HG03103 (cell line): ENCODE results near the gene PLXNA4.

Experiments used
- ATAC-seq: cut with Tn5 transposase; IDR thresholded peaks from one replicate; pipeline ENCODE4 v1.9.1; 2021; ENCODE audit warnings: low read depth; ENCODE audit not compliant: unreplicated experiment

PLXNA4 gene

DNA sequence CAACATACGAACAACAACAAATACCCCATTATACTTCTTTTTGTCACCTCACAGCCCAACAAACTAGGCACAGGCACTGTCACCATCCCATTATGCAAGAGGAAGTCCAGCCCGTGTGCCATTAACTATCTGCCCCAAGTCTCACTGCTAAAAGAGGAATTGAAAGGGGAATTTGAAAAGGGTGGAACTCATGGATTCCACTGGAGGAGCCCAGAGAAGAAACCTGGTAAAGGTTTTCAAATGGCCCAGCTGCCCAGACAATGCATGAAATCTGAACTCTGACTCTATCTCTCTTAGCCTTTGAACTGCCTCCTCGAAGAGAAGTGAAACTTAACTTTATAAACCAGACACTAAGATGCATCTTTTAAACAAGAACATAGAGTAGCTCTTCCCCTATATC lies 130.0 kb downstream of the PLXNA4 start:
- no peak for ATAC-seq

DNA sequence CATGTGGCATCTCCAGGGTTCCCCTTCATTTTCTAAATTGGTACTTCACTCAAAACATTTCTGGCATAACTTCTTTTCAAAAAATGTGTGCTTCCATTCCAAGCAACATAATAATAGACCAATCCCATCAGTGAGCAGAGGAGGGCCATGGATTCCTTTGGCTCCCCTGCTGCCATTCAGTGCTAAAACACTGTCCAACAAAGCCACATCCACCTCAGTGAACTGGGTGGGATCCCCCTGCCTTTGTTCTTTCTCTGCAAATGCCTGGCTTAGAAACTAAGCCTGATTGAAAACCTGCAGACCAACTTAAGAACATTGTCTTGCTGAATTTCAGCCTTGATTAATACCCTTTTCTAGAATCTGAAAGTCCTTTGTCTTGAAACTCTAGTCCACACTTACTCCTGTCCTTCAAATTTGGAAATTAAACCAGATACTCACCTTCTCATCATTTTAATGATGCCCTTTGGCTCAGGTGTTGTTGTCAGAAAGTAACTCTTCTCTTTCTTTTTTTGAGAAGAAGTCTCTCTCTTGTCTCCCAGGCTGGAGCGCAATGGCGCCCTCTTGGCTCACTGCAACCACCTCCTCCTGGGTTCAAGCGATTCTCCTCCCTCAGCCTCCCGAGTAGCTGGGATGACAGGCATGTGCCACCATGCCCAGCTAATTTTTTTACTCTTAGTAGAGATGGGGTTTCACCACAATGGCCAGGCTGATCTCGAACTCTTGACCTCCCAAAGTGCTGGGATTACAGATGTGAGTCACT lies 132.3 kb downstream of the PLXNA4 start:
- no peak for ATAC-seq

DNA sequence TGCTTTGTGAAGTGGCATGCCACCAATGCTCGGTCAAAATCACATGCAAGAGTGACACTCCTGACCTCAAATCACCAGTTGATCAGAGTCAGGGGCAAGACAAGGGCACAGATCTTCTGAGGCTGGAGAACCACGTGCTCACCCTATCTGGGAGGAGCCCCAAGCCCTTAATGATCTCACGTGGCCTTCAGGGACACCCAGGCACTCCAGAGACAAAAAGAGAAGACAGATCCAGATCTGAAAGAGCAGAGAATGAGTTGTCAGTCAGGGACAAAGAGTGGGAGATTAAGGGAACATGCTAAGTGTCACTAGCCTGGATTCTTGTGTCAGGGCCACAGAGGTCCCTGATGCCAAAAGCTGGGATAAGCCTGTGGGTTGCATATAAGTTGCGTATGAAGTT lies 134.3 kb downstream of the PLXNA4 start:
- no peak for ATAC-seq

DNA sequence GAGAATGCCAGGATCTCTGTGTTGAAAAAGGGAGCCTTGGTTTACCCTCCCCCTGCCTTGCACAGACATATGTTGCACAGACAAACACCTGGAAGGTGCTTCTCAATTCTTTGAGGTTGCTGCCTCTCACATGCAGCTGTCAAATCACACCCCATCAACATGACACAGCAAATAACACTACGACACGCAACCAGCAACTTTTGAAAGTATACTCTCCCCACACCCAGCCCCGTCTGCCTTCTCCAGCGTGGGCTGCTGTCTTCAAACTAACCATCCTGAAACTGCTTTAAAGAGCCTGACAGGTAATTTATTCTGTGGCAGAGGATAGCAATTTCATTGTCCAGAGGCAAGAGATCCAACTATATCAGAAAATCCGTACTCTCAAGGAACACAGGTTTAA lies 136.1 kb downstream of the PLXNA4 start:
- ATAC-seq = no peak

DNA sequence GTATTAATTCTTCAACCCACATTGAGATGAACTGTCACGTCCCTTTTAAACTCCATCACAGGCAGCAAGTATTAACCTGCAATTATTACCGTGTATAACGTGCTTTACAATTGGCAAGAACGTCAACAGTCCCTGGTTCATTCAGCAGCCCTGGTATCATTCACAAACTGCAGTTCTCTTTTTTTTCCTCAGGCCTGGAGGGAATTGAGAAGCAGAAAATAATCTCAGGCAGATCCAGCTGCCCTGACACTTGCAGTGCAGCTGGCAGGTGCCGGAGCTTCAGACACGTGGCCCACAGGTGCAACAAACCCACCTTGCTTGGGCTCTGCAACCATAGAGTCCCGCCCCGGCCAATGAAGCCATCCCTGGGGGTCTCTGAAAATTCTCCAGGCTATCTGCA lies 137.3 kb downstream of the PLXNA4 start:
- ATAC-seq = no peak

DNA sequence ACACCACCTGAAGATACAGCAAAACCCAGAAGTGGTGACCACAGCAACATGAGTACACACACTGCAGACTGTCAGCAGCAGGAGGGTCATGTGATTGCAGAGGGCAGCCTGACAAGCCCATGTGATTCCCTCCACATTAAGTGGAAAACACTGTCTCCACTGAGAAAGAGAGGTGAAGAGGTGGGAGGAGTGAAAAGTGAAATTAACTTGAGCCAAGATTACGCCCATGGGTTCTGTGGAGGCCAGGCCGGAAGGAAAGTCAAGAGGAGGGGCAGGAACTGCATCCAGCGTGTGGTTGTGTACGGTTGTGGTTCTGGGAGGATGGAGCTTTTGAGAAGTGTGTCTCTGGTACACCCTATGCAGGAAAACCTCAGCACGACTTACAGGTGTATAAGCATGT lies 138.5 kb downstream of the PLXNA4 start:
- no peak for ATAC-seq

DNA sequence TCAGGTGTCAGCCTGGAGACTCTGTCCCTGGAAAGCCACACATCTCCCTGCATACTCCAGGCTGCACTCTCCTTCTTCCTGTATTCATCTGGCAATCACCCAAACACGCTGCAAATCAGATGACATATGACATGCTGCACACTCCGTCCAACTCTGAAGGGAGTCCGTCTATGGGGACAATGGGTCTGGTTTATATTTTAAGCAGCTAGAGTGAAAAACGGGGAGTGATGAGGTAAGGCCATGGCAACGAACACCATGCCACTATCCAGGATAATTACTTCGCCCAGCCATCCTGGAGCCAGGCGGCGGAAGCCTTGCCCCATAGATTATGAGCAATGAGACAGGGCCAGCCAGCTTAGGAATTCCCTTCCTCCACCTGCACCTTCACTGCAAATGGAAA lies 140.1 kb downstream of the PLXNA4 start:
- no peak for ATAC-seq

DNA sequence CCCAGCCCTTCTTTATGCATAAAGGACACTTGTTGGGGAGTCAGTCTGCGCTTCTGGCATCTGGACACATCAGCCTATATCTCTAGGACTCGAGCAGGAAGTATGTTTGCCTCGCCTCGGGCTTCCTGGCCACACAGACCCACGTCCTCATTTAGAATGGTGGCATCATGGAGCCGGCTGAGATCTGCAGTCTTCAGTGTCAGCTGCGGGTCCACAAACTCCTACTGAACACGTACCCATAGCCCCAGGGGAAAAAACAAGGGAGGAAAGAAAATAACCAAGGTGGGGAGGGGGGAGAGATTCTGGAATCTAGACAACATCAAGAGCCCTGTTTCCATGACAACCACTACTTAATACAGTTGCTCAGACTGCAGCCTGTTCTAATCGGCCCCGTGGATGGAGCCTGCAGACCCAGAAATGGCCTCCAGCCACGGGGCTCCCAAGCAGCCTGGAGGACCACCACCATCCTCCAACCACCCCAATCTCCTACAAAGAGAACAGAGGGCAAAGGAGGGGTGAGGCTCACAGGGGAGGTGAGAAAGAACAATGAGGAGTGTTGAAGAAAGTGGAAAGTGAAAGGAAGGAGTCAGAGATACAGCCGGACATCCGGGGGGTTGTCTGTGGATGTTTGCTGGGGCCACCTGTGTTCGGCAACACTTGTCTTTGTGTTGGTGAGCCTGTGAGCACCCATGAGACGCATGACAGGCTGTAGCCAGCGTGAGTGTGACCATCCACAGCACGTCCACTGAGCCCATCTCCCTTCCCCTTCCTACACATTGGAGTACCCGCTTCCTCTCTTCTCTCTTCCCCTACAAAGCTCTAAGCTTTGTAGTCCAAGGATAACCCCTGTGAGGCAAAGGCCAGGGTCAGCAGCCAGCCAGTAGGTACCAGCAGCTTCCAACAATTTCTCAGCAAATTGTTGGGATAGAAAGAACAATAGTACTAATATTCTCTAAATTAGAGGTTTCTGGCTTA lies 141.0 kb downstream of the PLXNA4 start:
- no peak for ATAC-seq

DNA sequence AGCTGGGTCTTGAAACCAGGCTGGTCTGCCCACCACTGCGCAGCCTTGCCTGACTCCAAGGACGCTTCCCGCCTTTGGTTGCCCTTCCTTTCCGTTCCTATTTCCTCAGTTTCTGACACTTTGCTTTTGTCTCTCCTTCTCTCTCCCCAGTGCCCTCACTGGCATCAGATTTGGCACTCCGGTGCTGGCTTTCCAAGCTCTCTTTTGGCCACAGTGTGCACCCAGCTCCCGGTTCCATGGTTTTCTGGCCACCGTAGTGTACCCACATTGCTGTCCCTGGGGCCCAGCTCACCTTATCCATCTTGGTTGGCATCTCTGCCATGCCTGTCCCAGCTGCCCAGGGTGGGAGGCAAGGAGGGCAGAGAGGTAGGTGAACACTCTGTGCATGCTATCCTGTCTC lies 142.2 kb downstream of the PLXNA4 start:
- no peak for ATAC-seq

DNA sequence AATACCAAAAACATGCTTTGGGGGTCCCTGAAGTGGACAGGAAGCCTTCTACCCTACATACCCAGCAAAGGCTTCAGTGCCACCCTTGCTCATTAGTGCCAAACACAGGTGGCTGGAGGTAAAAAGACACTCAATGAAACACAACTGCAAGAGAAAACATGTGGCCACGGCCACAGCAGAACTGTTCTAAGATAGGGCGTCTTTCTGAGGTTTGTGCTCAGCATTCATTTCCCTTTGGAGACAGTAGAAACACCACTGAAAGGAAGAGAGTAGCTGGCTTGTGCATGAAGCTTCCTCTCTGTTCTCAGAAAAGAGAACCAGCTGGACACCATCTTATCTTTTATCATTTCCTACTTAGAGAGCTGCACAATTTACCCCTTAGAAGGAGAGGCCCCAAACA lies 143.0 kb downstream of the PLXNA4 start:
- no peak for ATAC-seq

DNA sequence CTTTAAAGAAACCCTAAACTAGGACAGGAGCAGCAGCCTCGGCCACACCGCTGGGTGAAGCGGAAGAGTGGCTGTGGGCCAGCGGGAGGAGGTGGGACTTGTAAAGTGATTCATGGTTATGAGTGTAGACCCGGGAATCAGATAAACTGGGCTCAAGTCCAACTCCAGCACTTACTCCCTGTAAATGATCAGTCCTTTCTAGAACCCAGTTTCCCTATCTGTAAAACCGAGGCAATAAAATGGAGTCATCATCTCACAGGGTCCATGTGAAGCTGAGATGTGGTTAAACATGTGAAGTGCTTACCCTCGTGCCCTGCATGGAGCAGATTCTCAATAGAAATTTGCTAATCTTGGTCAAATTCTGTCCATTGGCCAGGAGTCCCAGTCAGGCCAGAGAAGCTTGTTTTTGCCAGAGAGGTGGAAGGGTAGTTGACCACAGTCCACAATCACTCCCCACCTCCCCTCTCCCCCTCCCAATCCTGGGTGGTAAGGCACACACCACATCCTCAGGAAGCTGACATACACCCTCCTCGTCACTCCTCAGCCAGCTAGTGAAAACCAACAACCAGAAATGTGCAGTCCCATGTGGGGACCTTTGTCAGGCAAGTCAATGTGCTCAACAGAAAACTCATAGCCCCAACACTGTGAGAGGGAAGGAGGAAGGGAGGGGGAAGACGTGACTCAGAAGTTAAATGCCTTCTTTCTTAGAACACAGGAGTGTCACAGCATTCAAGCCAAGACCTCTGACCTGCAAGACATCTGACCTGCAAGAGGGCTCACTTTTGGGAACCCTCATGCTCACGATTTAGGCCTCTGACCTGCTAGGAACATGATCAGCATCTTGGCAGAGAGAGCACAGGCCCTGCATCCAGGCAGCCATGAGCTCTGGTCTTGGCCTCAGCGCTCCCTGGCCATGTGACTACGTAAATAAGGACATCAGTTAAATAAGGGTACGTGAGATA lies 145.1 kb downstream of the PLXNA4 start:
- no peak for ATAC-seq

DNA sequence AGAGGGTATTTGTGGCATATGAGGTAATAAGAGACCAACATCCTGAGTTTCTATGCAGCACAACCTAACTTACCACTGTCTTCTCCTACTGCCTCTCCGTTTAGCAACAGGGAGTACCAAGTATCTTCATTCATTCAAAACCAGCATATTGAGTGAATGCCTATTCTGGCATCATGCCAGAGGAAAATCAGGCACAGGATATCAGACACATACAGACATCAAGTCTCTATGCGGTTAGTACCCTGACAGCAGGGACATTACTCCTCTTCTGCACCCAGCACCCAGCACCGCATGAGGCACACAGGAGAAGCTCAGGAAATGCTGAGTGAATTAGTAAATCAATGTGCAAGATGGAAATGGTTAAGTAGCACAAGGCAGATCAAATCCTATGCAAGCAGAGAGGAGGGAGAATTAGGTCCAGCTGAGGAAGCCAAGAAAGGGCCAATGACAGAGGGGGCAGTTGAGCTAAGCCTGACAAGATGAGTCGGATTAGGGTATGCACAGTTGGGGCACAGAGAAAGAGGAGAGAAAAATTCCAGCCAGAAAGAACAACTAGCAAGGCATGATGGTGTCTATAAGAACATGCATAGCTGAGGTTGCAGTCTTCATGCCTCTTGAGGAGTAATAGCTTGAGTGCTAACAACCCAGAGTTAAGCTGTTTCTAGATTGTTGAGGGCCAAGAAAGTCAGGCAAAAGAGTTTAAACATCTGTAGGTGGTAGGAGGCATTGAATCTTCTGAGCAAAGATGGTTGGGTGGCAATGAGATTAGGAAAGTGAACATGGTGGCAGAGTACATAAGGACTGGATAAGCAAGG lies 146.0 kb downstream of the PLXNA4 start:
- ATAC-seq = no peak

DNA sequence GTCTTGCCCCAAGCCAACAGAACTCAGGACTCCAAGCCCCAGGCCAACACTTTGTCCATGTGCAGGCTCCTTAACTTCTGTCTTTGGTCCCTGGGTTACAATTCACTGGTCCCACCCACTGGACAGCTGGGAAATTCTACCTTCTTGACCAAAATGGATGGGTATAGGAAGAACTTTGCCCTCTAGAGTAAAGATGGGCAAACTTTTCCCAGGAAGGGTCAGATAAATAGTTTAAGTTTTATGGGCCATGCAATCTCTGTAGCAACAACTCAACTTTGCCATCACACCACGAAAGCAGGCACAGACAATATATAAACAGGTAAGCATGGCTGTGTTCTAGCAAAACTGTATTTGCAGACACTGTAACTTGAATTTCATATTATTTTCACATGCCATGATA lies 147.1 kb downstream of the PLXNA4 start:
- ATAC-seq = no peak

DNA sequence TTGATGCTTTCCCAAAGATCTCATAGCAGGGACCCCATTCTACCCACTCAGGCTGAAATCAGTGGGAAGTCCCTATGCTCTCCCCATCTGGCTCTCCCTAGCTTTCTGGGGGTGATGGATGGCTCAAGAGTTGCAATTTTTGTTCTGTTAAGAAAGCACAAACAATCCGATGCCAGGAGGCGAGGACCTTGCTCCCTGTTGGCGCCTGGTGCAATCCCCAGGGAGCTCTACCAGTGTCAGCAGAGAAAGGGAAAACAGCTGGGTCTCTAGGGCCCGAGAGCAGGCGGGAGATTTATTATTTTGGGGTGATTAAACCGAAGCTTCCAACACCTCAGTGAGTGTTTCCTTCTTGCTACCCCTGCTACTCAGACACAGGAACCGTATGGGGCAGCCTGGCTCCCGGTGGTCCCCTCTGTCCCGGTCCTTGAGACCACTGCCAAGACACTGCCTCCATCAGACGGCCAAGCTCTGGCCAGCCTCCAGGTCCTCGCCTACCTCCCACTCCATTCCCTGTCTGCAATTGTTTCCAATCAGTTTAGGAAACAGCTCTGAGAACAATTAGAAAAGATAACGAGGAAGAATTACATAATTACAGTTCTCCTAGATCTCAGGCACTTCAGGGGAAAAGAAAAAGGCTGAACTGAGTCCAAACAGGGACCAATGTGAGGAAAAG lies 147.9 kb downstream of the PLXNA4 start:
- no peak for ATAC-seq

DNA sequence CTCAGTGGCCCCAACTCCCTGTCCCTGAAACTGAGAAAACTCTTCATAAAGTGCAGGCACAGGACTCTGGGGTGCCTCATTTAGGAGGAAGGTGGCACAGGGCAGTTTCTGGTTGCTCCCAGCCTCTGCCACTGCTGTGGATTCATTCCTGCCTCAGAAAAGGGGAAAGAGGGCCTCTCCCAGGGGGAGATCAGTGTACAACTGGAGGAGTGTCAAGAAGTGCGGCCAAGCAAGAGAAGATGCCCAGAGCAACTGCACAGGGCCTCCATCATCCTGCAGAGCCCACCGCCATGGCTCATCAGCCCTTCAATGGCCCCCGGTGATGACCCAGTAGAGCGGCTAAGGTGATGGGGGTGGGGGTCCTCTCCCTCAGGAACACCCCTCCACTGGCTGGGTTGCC lies 150.3 kb downstream of the PLXNA4 start:
- ATAC-seq = no peak

DNA sequence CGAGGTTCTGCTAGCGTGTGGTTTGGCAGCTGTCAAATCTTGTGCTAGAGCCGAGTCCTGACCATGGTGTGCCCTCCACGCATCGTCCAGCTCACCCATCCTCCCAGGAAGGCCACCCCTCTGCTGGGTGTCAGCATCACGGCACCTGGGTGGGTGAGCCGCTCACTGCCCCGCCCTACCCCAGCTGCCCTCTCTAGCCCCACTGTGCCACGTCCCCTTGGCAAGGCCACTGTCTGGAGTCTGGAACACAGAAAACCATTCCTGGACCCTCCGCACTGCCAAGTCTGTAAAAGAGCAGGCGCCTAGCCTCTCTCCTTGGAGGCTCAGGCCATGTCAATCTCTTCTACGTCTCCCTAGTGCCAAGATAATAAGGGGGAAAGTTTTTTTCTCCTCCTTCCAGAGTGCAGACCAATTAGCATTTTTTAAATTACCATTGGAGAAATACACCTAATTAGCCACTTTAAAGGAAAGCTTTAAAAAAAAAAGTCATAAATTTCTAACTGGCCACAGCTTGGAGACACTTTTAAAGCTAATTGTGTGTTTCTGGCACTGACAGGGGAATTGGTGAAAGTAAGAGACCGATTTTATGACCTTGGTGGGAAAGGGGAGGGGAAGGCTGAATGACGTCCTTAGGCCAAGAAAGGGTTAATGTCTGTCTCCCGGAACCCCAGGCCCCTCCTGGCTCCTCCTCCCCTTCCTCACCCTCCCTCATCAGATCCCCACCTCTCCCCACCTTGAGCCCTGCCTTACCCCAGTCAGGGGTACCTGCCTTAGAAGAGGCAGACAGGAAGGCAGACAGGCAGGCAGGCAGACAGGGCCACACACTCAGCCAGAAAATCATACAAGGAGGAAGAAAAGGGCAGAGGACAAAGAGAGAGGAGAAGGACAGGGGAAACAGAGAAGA lies 151.2 kb downstream of the PLXNA4 start:
- no peak for ATAC-seq

DNA sequence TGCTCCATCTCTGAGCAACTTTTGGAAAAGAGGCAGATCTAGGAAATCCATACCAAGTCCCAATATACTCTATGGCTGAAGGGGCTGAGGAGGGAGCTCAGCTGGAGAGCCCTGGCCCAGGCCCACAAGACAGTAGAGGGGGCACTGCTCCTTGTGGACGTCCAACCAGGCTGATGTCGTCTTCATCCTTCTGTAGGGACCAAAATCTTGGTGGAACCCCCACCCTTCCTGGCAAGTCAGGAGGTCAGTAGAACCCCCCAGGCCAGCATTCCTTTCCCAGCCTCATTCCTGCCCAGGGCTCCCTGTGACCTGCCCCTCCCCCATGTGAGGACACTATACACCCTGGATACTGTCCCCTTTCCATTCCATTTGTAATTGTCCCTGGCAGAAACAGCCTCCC lies 152.0 kb downstream of the PLXNA4 start:
- no peak for ATAC-seq

DNA sequence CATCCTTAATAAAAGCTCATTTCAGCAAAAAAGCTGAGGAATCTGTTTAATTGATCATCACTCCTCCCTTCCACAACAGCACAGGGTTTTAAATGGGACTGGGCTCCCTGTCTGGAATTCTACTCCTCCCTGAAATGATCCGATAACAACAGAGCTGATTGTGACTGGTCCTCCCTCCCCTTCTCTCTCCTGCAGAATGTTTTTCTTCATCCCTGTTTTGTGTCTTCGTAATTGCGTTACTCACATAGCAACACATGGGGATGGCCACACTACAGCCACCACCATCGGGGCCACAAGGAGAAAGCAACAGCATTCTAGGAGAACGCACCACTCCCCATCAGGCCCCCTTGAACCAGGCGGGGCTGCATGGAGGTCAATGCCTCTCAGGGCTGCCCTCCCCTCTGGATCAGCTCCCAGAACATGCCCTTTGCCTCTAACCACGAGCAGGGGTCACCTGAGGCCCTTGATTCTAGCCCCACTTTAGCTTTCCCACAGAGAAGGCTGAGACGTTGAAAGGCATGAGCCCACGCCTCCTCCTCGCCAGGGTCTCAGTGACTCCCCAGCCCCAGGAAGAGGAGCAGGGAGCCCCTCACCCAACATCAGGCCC lies 152.6 kb downstream of the PLXNA4 start:
- ATAC-seq = no peak
